ENCODE measurements around the gene MRPL46. TPM values are rescaled to one million over a fixed set of nuclear protein-coding genes. Genes with fewer than 3 reads are reported as not detected.
"Not testable (repeated sequence)": the region's sequence is repeated elsewhere in the genome, so short reads cannot be mapped to it uniquely, and the experiment has no call there.

Gene MRPL46
- total RNA-seq, 2 experiments from 2014 or later: 8.6 to 10.2 TPM

DNA sequence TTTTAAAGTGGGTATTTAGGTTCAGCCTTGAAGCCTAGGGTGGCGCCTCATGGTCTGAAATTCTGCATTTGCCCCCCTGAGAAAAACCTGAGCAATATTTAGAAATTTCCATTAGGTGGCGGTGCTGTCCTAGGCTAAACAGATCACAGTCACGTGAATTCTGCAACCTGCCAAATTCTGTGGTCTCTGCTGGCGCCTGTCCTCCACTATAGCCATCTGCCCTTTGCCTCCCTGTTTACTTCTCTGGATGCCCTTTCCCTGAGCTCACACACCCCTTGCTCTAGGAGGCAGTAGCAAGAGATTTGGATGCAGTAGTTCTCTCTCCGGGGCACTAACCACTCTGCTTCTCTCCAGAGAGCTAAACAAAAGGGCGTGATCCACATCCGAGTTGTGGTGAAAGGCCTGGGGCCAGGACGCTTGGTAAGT lies 9.5 kb upstream of the MRPL46 start:
- POLR2A ChIA-PET: no interaction called here

DNA sequence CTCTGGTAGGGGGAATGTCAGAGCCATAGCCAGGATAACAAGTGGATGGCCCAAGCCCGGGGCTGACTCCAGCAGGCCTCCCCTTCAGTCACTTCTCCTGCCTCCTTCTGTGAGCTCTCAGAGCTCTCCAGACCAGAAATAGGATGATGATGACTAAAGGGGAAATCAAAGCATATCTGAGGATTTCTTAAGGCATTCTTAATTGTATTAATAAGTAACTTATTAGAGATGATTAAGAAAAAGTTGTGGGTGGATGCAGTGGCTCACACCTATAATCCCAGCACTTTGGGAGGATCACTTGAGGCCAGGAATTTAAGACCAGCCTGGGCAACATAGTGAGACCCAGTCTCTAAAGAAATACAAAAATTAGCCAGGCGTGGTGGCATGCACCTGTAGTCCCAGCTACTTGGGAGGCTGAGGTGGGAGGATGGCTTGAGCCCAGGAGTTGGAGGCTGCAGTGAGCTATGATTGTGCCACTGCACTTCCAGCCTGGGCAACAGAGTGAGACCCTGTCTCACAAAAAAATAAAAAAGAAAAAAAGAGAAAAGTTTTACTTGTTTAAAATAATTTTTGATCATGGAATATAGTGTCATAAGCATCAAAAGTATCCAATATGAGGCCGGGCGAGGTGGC lies 6.6 kb upstream of the MRPL46 start:
- ATAC-seq (ENCODE audit: poor library complexity); POLR2A ChIA-PET: not testable (repeated sequence)
- peaks cover 65% of the 10 kb centered on the region for H3K36me3 Mint-ChIP-seq (ENCODE audit: low read depth)

More for the DNA sequence above, 9.5 kb upstream of the MRPL46 start:
- CTCF ChIA-PET: no interaction called here
- intact Hi-C loops (cut with DNase I, micrococcal nuclease): loop anchor here (1.0 to 10.0 kb wide), 5 partner anchors 146 to 418 kb away; partner anchors contain the start of genes AEN (in 1 of the 2) and HAPLN3 (in 1 of the 2)
- Histone ChIP-seq H3K4me1 (ENCODE audit: insufficient read depth, low read length) (no peaks in the 10 kb centered on the region), H3K9me3 (ENCODE audit: control insufficient read depth in 1 of 2, insufficient read depth in 1 of 2, low read length in 2 of 2) (no peaks in the 10 kb centered on the region), H3K4me3 (ENCODE audit: low read length) (no peak overlapping the region), H3K27ac (ENCODE audit: low read depth in 1 of 2, low read length in 2 of 2) (no peak overlapping the region), H3K27me3 (ENCODE audit: control insufficient read depth in 1 of 2, insufficient read depth in 2 of 2, low read length in 2 of 2) (no peaks in the 10 kb centered on the region), H3K36me3 (ENCODE audit: insufficient read depth, low read length) (peaks cover 53% of the 10 kb centered on the region)
- H3K36me3 Mint-ChIP-seq (ENCODE audit: low read depth): peaks cover 65% of the 10 kb centered on the region
- peaks cover 6% of the 10 kb centered on the region for H3K4me1 Mint-ChIP-seq (ENCODE audit: low read depth)
- no peak overlapping the region for H3K4me3 Mint-ChIP-seq
- TF ChIP-seq, protein P1, sequence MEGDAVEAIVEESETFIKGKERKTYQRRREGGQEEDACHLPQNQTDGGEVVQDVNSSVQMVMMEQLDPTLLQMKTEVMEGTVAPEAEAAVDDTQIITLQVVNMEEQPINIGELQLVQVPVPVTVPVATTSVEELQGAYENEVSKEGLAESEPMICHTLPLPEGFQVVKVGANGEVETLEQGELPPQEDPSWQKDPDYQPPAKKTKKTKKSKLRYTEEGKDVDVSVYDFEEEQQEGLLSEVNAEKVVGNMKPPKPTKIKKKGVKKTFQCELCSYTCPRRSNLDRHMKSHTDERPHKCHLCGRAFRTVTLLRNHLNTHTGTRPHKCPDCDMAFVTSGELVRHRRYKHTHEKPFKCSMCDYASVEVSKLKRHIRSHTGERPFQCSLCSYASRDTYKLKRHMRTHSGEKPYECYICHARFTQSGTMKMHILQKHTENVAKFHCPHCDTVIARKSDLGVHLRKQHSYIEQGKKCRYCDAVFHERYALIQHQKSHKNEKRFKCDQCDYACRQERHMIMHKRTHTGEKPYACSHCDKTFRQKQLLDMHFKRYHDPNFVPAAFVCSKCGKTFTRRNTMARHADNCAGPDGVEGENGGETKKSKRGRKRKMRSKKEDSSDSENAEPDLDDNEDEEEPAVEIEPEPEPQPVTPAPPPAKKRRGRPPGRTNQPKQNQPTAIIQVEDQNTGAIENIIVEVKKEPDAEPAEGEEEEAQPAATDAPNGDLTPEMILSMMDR (IDR thresholded peaks at IDR 0.05): peak; percentile 47
- ATAC-seq (ENCODE audit: poor library complexity) (peak; percentile 52), DNase-seq (peak in 5 of 14 experiments; percentile 4 to 53 (median 43))
- H3K27ac Mint-ChIP-seq: no peak overlapping the region
- no peaks in the 10 kb centered on the region for H3K9me3 Mint-ChIP-seq
- H3K27me3 Mint-ChIP-seq: no peaks in the 10 kb centered on the region

DNA sequence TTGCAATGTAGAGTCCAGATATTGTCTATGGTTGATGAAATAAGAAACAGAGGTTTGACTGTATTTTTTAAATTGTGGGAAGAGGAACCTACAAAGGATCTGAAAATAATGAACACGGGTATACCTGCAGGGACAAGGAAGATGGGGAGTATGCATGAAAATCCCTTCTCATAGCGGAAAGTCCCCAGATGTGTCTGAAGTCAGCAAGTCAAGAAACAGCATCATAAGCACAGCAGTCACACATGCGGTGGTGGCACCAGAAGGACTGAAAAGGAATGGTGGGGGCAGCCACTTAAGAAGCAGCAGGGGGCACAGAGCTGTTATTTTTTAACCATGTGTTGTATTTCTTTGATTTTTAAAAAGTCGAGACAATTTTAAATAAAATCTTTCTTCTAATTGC lies 5.0 kb upstream of the MRPL46 start:
- Histone ChIP-seq H3K27ac (ENCODE audit: low read depth in 1 of 2, low read length in 2 of 2) (no peak overlapping the region), H3K27me3 (ENCODE audit: control insufficient read depth in 1 of 2, insufficient read depth in 2 of 2, low read length in 2 of 2) (no peaks in the 10 kb centered on the region), H3K36me3 (ENCODE audit: insufficient read depth, low read length) (peaks cover 42% of the 10 kb centered on the region), H3K4me3 (ENCODE audit: low read length) (no peak overlapping the region), H3K9me3 (ENCODE audit: control insufficient read depth in 1 of 2, insufficient read depth in 1 of 2, low read length in 2 of 2) (no peaks in the 10 kb centered on the region), H3K4me1 (ENCODE audit: insufficient read depth, low read length) (peaks cover 14% of the 10 kb centered on the region)
- Mint-ChIP-seq H3K4me3 (peak overlapping the region; percentile 32), H3K9me3 (no peaks in the 10 kb centered on the region), H3K27me3 (no peaks in the 10 kb centered on the region), H3K27ac (no peak overlapping the region), H3K4me1 (ENCODE audit: low read depth) (peaks cover 21% of the 10 kb centered on the region), H3K36me3 (ENCODE audit: low read depth) (peaks cover 60% of the 10 kb centered on the region)
- POLR2A ChIA-PET: no interaction called here
- no peak for ATAC-seq (ENCODE audit: poor library complexity)
- CTCF ChIA-PET: no interaction called here
- no peak for DNase-seq
- TF ChIP-seq, protein P1 (IDR thresholded peaks at IDR 0.05): no peak
- intact Hi-C loops (cut with DNase I, micrococcal nuclease): loop anchor here (10.0 kb wide), 2 partner anchors 363 to 423 kb away; partner anchors contain the start of gene HAPLN3 (in 1 of the 2)

More for the DNA sequence above, 6.6 kb upstream of the MRPL46 start:
- H3K4me1 Mint-ChIP-seq (ENCODE audit: low read depth); H3K27ac Mint-ChIP-seq; H3K4me3 Mint-ChIP-seq; H3K9me3 Mint-ChIP-seq; H3K4me3 ChIP-seq (ENCODE audit: low read length); CTCF ChIA-PET; H3K4me1 ChIP-seq (ENCODE audit: insufficient read depth, low read length); H3K27me3 ChIP-seq (ENCODE audit: control insufficient read depth in 1 of 2, insufficient read depth in 2 of 2, low read length in 2 of 2); H3K27ac ChIP-seq (ENCODE audit: low read depth in 1 of 2, low read length in 2 of 2); H3K27me3 Mint-ChIP-seq; H3K9me3 ChIP-seq (ENCODE audit: control insufficient read depth in 1 of 2, insufficient read depth in 1 of 2, low read length in 2 of 2); DNase-seq: not testable (repeated sequence)
- H3K36me3 ChIP-seq (ENCODE audit: insufficient read depth, low read length): peaks cover 50% of the 10 kb centered on the region
- intact Hi-C loops (cut with DNase I, micrococcal nuclease): loop anchor here (10.0 kb wide), 2 partner anchors 361 to 421 kb away; partner anchors contain the start of gene HAPLN3 (in 1 of the 2)

Data from CD4-positive, alpha-beta T cell (primary cell).